ENCODE results near the gene KCNC2. TPM values are rescaled to one million over a fixed set of nuclear protein-coding genes. Genes with fewer than 3 reads are reported as not detected.

Gene KCNC2
- total RNA-seq, 2 experiments from 2014 or later, result not detected

DNA sequence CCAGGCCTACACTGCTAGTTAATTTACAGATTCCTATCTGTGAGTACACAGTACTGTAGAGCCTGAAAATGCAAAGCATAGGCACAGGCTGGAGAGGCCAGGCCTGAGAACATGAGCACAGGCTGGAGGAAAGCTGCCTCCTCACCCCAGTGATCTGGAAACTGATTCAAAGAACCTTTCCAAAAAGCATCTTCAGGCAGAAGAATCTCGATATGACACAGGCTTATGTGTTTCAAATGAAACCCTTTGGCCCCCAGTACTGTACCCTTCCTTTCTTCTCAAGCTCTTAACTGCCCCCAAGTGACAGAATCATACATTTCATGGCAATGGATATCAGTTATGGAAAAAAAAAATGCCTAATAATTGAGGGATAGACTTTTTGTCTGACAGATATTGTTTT is 122.0 kb downstream of the KCNC2 start:
- DNase-seq (no peak), ATAC-seq (peak; percentile 42)
- no peaks in the 10 kb centered on the region for H3K4me1 Mint-ChIP-seq (ENCODE audit: low read depth)
- intact Hi-C loops (cut with micrococcal nuclease), result no loop called here
- no peaks in the 10 kb centered on the region for H3K9me3 Mint-ChIP-seq
- H3K27me3 Mint-ChIP-seq, result peaks cover 2% of the 10 kb centered on the region
- no peaks in the 10 kb centered on the region for H3K36me3 Mint-ChIP-seq (ENCODE audit: low read depth)
- CTCF ChIA-PET, result no interaction called here
- POLR2A ChIA-PET, result no interaction called here
- TF ChIP-seq, protein P1, sequence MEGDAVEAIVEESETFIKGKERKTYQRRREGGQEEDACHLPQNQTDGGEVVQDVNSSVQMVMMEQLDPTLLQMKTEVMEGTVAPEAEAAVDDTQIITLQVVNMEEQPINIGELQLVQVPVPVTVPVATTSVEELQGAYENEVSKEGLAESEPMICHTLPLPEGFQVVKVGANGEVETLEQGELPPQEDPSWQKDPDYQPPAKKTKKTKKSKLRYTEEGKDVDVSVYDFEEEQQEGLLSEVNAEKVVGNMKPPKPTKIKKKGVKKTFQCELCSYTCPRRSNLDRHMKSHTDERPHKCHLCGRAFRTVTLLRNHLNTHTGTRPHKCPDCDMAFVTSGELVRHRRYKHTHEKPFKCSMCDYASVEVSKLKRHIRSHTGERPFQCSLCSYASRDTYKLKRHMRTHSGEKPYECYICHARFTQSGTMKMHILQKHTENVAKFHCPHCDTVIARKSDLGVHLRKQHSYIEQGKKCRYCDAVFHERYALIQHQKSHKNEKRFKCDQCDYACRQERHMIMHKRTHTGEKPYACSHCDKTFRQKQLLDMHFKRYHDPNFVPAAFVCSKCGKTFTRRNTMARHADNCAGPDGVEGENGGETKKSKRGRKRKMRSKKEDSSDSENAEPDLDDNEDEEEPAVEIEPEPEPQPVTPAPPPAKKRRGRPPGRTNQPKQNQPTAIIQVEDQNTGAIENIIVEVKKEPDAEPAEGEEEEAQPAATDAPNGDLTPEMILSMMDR (IDR thresholded peaks at IDR 0.05), result no peak
- no peak overlapping the region for H3K27ac Mint-ChIP-seq
- no peak overlapping the region for H3K4me3 Mint-ChIP-seq

DNA sequence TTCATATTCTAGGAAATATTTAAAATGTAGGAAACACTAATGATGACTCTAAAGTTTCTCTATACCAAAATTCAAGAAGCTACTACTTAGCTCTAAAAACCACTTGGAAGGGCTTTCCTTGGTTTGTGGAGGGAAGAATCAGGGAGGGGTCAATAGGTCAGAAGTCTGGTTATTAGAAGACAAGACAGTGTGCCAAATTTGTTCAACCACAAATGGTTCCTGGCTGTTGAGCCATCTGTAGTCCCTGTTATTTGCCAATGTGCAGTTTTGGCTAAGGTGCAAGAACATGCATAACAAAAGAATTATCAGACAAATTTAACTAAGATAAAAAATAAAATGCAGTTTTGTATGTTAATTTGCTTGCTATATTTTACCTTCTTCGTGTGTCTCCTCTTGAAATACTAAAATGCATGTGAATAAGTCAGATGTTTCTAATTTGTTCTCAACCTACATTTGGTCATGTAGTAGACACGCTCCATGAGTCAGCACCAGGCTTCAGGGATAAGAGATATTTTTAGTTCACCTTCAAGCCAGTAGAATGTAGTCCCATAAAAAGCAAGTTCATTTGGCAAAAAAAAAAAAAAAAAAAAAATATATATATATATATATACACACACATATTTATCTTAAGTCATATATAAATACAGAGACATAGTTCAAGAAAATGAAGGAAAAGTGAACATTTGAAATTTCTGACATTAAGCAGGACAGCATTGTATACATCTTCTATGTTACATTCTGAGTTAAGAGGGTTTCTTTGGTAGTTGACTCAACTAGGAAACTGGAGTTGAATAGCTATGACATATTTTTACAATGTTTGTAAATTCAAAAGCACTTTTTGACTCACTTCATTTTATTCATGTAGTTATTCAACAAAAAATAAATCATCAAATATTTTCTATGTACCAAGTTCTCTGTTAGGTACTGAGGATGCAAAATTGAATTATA is 123.3 kb downstream of the KCNC2 start:
- Mint-ChIP-seq H3K9me3 (no peaks in the 10 kb centered on the region), H3K27ac (no peak overlapping the region), H3K4me1 (ENCODE audit: low read depth) (no peaks in the 10 kb centered on the region), H3K27me3 (no peaks in the 10 kb centered on the region), H3K4me3 (no peak overlapping the region), H3K36me3 (ENCODE audit: low read depth) (no peaks in the 10 kb centered on the region)
- TF ChIP-seq, protein P1 (IDR thresholded peaks at IDR 0.05), result no peak
- ATAC-seq (no peak), DNase-seq (no peak)
- intact Hi-C loops (cut with micrococcal nuclease), result no loop called here
- ChIA-PET POLR2A (no interaction called here), CTCF (no interaction called here)

DNA sequence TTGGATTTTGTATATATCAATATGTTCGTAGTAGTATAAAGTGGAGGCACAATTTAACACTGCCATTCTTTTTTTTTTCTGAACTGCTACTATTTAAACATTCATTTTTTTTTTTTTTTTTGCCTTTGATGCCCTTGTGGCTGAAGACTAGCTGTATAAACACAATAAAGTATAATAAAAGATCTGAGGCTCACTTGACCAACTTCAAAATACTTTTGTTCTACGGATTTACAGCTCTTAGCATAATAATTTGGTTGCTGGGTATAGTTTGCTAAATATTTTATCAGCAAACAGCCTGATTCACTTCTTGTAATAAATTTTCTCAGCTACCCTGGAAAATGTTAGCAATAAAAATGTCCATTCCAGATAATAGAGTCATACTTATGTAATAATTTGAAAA is 128.3 kb downstream of the KCNC2 start:
- CTCF ChIA-PET, result no interaction called here
- no peak for ATAC-seq

DNA sequence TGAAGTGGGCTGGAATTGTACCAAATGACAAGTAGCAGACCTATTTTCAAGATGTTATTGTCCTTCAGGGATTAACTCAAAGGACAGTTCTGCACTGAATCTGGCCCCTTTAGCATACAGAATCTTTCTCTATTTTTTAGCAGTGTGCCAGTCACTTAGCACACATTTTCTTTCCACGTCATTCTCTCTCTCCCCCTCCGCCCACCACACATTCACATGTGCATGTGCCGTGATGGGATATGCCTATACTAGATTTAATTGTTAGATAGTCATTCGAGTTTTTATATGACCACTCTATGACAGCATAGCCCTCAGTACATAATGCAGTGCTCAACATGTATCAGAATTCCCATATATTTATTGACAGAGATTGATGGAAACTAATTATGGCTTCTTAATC is 129.1 kb downstream of the KCNC2 start:
- H3K36me3 Mint-ChIP-seq (ENCODE audit: low read depth), result no peaks in the 10 kb centered on the region
- intact Hi-C loops (cut with micrococcal nuclease), result no loop called here
- no peaks in the 10 kb centered on the region for H3K4me1 Mint-ChIP-seq (ENCODE audit: low read depth)
- ChIA-PET CTCF (no interaction called here), POLR2A (no interaction called here)
- DNase-seq (no peak), ATAC-seq (no peak)
- TF ChIP-seq, protein P1 (IDR thresholded peaks at IDR 0.05), result no peak
- no peaks in the 10 kb centered on the region for H3K27me3 Mint-ChIP-seq
- no peaks in the 10 kb centered on the region for H3K9me3 Mint-ChIP-seq
- H3K27ac Mint-ChIP-seq, result no peak overlapping the region
- H3K4me3 Mint-ChIP-seq, result no peak overlapping the region

More for the DNA sequence above, 128.3 kb downstream of the KCNC2 start:
- no peak for DNase-seq
- H3K27ac Mint-ChIP-seq, result no peak overlapping the region
- H3K4me1 Mint-ChIP-seq (ENCODE audit: low read depth), result no peaks in the 10 kb centered on the region
- POLR2A ChIA-PET, result no interaction called here
- no peaks in the 10 kb centered on the region for H3K27me3 Mint-ChIP-seq
- no peaks in the 10 kb centered on the region for H3K36me3 Mint-ChIP-seq (ENCODE audit: low read depth)
- H3K9me3 Mint-ChIP-seq, result no peaks in the 10 kb centered on the region
- TF ChIP-seq, protein P1 (IDR thresholded peaks at IDR 0.05), result no peak
- intact Hi-C loops (cut with micrococcal nuclease), result no loop called here
- H3K4me3 Mint-ChIP-seq, result no peak overlapping the region

DNA sequence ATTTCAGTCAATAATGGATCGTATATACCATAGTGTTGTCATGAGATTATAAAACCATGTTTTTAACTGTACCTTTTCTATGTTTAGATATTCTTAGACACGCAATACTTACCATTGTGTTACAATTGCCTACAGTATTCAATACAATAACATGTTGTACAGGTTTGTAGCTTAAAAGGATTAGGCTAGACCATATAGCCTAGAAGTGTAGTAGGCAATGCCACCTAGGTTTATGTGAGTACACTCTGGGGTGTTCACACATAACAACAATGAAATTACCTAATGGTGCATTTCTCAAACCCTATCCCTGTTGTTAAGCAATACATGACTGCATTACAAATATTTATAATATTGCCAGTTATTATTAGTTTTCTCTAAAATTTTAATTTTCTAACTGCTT is 144.2 kb downstream of the KCNC2 start:
- Mint-ChIP-seq H3K27me3 (no peaks in the 10 kb centered on the region), H3K4me1 (ENCODE audit: low read depth) (no peaks in the 10 kb centered on the region), H3K9me3 (no peaks in the 10 kb centered on the region), H3K27ac (no peak overlapping the region), H3K36me3 (ENCODE audit: low read depth) (no peaks in the 10 kb centered on the region), H3K4me3 (no peak overlapping the region)
- ChIA-PET POLR2A (no interaction called here), CTCF (no interaction called here)
- intact Hi-C loops (cut with micrococcal nuclease), result no loop called here
- TF ChIP-seq, protein P1 (IDR thresholded peaks at IDR 0.05), result no peak
- DNase-seq (no peak), ATAC-seq (no peak)
